HEK293T (cell line): ENCODE data around the gene CCDC170.

Source experiments
- BHLHE40 ChIP-seq: fragments of 450-650 bp; IDR thresholded peaks from 2 replicates; pipeline ENCODE4 v1.6.1; 2016; ENCODE audit warnings: mild to moderate bottlenecking, moderate library complexity, borderline replicate concordance
- CTBP1 ChIP-seq: fragments of 450-650 bp; IDR thresholded peaks from 2 replicates; pipeline ENCODE4 v1.6.1; 2016; ENCODE audit warnings: borderline replicate concordance
- ELF4 ChIP-seq: fragments of 450-650 bp; IDR thresholded peaks from 2 replicates; pipeline ENCODE4 v1.6.1; 2017; ENCODE audit warnings: antibody characterized with exemption
- FOXA1 ChIP-seq: fragments of 450-650 bp; IDR thresholded peaks from 2 replicates; pipeline ENCODE4 v1.6.1; 2016; ENCODE audit warnings: mild to moderate bottlenecking
- FOXK2 ChIP-seq: fragments of 450-650 bp; IDR thresholded peaks from 2 replicates; pipeline ENCODE4 v1.6.1; 2016; ENCODE audit warnings: mild to moderate bottlenecking
- FOXM1 ChIP-seq: fragments of 450-650 bp; IDR thresholded peaks from 2 replicates; pipeline ENCODE4 v1.6.1; 2017; ENCODE audit warnings: mild to moderate bottlenecking, borderline replicate concordance
- HDGF ChIP-seq: fragments of 450-650 bp; IDR thresholded peaks from 2 replicates; pipeline ENCODE4 v1.6.1; 2017; ENCODE audit warnings: antibody characterized with exemption, borderline replicate concordance
- L3MBTL2 ChIP-seq: fragments of 450-650 bp; conservative IDR thresholded peaks from 2 replicates; pipeline ENCODE4 v1.6.1; 2016; ENCODE audit warnings: mild to moderate bottlenecking
- LEF1 ChIP-seq: fragments of 450-650 bp; IDR thresholded peaks from 2 replicates; pipeline ENCODE4 v1.6.1; 2017; ENCODE audit warnings: mild to moderate bottlenecking, borderline replicate concordance
- SP1 ChIP-seq: fragments of 450-650 bp; IDR thresholded peaks from 2 replicates; pipeline ENCODE4 v1.6.1; 2017
- SUZ12 ChIP-seq: fragments of 450-650 bp; IDR thresholded peaks from 2 replicates; pipeline ENCODE4 v1.6.1; 2016; ENCODE audit warnings: mild to moderate bottlenecking
- TARDBP ChIP-seq: fragments of 450-650 bp; IDR thresholded peaks from 2 replicates; pipeline ENCODE4 v1.6.1; 2016

DNA sequence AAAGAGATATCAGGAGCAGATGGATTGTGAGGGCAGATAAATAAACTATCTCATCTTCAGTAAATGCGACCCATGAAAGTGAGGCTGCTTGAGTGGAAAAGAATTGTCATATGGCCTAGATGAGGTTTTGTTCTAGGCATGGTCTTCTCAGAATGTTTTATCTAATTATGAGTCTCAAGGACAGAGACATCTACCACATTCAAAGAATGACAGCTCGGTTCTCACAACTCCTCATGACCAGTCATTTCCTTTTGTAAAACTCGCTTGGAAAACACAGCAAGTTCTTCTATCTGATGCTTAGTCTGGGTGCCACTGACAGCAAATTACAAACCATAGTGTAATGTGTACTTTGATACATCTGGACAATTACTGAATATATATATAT is 140.5 kb downstream of the CCDC170 start:
- no peak for TF ChIP-seq L3MBTL2
- no peak for TF ChIP-seq SP1
- TF ChIP-seq FOXM1: no peak
- TF ChIP-seq FOXA1: no peak
- TF ChIP-seq SUZ12: no peak
- TF ChIP-seq CTBP1: no peak
- no peak for TF ChIP-seq HDGF
- TF ChIP-seq FOXK2: no peak
- TF ChIP-seq TARDBP: no peak
- no peak for TF ChIP-seq ELF4
- no peak for TF ChIP-seq LEF1
- no peak for TF ChIP-seq BHLHE40
